NCI-H345 (cell line): ENCODE data around the gene MAP3K14.
A peak's percentile ranks its signal among the peaks of the same experiment; 100 is the strongest.

Experiments used
- DNase-seq: peaks from one replicate; lab custom pipeline; 2025; lab: John Stamatoyannopoulos, UW

MAP3K14 gene

DNA sequence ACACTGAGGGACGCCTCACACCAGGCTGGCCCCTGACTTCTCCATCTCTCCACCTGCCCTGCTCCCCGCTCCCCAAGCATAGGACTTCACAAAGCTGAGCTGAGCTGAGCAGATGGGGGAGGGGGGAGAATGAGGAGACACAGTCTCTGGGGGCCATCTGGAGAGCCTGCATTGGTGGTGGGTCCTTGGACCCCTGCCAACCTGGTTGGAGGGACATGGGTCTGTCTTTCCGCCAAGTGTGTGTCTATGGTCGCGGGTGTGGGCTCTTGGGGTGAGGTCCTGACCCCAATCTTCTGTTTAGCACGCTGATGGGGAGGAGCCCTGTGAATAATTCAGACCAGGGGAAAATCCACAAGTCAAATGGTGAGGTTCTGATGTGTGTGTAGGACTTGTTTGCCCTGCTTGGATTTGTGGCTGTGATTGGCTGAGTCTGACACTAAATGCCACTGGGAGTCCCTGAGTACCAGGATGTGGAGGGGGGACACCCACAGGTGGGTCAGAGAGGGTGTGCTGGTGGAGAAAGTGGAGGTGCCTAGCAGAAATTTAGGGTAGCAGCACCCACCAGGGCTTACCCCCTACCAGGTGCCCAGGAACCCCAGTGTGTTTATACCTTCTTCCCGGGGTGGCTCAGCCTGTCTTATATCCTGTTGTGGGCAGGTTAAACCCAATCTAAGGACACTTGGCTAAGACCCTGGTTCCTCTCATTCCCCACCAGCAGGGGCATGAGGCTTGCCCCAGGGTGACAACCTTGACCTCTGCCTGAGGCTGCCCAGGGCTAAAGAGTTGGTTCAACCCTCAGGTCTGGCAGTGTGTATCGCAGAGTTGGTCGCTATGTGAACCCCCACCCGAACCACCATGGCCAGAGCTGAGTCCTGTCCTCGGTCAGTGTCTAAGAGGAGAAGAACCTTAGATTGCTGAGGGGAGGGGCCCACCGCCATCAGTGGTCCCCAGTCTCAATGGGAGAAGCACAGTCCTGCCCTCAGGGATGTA lies 93.0 kb downstream of the MAP3K14 start:
- no peak for DNase-seq

DNA sequence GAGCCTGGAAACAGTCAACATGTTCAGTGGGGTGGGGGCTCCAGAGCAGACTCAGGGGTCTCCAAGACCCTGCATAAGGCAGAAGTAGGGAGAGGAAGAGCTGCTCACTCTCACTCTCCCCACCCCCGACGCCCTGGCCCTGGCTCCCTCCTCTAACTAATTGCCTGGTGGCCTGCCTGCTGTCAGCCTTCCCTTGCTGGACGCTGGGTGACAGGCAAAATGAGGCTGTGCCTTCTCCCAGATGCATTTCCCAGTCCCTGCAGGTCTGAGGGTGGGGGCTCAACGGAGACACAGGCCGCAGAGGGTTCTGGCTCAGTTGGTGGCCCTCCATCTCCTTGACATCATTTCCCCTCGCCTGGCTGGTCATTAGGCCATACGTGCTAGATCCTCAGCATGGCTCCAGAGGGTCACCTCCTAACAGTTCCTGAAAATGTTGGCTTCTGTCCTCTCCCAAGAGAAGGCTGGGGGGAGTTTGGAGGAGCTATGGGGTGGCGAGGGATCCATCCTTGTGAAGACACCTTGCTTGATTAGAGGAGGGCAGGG lies 93.8 kb downstream of the MAP3K14 start:
- DNase-seq = no peak

DNA sequence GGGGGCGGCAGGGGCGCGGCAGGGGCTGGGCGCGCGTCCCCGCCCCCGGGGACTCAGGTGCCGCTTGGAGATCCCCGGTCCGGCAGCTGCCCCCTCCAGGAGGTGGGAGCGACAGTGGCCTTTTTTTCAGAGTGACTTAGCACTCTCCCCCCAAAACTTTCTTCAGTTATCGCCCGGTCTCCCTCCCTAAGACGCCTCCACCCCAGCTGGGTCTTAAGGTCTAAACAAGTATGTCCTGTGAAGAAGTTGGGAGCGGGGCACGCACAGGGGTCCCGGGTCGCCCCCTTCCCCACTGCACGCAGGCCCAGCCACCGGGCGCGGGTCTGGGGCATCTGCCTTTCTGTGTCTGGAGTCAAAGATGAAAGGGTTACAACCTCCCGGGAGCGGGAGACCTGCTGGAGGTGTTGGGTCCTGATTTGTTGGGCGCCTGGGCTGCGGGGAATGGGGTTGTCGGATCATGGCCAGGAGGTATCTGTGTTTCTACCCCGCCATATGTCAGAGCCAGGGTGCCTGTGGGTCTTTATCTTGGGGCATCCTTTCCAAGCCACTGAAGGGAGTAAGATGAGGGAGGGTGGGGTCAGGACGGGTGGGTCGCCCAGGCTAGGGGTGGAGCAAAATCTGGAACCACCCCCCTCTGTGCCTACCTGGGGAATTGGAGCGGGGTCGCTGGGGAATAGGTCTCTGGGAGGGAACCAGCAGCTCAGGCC lies 94.4 kb downstream of the MAP3K14 start:
- DNase-seq = no peak

- DNase-seq = no peak
Measured at GRCh38 chr17:45222014-45222288, 94.9 kb downstream of the MAP3K14 start.

DNA sequence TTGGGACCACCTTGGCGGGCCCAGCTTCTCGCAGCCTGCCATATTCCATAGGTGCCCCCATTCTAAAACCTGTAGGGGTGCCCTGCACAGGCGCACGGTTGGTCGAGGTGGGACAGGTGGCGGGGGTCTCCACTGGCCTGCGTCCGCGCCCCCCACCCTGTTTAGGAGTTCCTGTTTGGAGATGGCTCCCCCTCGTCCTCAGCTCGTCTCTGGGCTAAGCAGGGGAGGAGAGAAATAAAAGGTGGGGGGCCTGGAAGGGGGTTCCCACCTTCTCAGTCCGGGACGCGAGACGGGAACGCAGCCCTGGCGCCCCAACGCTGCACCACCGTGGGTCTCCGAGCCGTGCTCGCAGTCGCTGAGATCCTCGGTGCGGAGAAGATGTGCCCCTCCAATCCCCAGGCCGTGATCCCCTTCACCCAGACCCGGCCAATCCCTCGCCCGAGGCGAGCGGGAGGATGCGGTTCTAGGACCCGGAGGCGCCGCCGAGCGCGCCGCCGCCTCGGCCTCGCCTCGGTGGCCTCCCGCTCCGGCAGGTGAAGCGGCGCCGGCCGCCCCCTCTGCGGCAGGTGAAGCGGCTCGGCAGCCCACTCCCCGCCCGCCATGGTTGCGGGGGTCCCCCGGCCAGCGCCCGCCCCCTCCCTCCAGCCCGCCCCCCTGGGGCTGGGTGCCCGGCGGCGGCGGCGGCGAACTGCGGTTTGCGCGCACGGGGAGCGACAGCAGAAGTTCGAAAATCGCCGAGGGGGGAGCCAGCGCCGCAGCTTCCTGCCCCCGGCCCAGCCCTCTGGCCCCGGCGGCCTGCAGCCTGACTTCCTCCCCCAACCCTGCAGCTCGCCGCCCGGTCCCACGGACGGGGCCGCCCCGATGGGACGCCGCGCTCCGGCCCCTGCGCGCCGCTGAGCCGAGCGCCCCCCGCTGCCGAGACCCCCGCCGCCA lies 95.5 kb downstream of the MAP3K14 start, which contains the start of gene FMNL1:
Gene FMNL1 (plus strand): TSS at position 805 of the 933 bp plus-strand sequence. CDS start 240 bp downstream, outside the sequence.
- peak; percentile 23 for DNase-seq

DNA sequence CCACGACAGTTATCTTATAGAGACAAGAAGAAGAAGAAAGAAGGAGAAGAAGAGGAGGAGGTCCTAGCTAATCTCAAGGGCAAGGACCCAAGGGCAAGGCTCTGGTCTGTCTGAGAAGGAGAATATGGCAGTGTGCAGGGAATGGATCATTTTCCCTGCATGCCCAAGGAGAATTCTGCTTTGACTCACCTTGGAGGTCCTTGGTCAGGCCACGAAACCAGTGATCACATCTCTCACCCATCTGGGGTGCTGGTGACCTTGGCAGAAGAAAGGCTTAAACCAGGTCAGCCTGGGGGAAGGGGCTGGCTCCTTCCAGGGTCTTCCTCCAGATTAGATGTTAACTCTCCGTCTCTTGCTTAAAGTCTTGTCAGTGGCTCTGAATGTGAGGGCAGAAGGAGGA lies 96.7 kb downstream of the MAP3K14 start:
- no peak for DNase-seq

- DNase-seq = peak; percentile 84
Measured at GRCh38 chr17:45218895-45219661, 97.7 kb downstream of the MAP3K14 start.
